HL-60 (cell line): ENCODE data around the gene NABP2.

ENCODE experiments used
- GABPA ChIP-seq: IDR thresholded peaks from 2 replicates; pipeline ENCODE4 v1.6.1; 2012; ENCODE audit warnings: low read depth
- POLR2AphosphoS5 ChIP-seq: IDR thresholded peaks from 2 replicates; pipeline ENCODE4 v1.6.1; 2012; ENCODE audit warnings: low read depth
- TF ChIP-seq, protein P1 (sequence below): IDR thresholded peaks from one replicate; pipeline ENCODE4 v1.5.1; 2011; ENCODE audit warnings: low read length, control low read depth, inconsistent platforms; ENCODE audit not compliant: insufficient read depth
- TF ChIP-seq, protein P2 (sequence below): IDR thresholded peaks from 2 replicates; pipeline ENCODE4 v1.6.1; 2012; ENCODE audit warnings: low read depth; ENCODE audit not compliant: insufficient replicate concordance

DNA sequence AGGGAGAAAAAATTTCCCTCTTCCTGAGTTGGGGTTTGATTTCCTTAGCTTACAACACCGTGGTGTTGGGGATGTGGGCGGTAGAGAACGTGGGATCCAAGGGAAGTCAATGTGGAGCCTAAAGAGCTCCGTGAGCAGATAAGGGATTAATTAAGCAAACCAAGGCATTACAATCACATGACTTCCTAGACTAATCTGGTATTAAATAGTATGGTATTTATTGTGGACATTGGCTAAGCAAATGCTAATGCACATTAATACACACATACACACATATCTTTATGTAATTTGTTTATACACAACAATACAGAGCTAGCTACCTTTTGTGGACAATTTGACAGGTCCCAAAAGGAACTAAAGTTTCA lies 1.6 kb upstream of the NABP2 start:
- TF ChIP-seq, protein P1, sequence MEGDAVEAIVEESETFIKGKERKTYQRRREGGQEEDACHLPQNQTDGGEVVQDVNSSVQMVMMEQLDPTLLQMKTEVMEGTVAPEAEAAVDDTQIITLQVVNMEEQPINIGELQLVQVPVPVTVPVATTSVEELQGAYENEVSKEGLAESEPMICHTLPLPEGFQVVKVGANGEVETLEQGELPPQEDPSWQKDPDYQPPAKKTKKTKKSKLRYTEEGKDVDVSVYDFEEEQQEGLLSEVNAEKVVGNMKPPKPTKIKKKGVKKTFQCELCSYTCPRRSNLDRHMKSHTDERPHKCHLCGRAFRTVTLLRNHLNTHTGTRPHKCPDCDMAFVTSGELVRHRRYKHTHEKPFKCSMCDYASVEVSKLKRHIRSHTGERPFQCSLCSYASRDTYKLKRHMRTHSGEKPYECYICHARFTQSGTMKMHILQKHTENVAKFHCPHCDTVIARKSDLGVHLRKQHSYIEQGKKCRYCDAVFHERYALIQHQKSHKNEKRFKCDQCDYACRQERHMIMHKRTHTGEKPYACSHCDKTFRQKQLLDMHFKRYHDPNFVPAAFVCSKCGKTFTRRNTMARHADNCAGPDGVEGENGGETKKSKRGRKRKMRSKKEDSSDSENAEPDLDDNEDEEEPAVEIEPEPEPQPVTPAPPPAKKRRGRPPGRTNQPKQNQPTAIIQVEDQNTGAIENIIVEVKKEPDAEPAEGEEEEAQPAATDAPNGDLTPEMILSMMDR, result no peak
- TF ChIP-seq, protein P2, sequence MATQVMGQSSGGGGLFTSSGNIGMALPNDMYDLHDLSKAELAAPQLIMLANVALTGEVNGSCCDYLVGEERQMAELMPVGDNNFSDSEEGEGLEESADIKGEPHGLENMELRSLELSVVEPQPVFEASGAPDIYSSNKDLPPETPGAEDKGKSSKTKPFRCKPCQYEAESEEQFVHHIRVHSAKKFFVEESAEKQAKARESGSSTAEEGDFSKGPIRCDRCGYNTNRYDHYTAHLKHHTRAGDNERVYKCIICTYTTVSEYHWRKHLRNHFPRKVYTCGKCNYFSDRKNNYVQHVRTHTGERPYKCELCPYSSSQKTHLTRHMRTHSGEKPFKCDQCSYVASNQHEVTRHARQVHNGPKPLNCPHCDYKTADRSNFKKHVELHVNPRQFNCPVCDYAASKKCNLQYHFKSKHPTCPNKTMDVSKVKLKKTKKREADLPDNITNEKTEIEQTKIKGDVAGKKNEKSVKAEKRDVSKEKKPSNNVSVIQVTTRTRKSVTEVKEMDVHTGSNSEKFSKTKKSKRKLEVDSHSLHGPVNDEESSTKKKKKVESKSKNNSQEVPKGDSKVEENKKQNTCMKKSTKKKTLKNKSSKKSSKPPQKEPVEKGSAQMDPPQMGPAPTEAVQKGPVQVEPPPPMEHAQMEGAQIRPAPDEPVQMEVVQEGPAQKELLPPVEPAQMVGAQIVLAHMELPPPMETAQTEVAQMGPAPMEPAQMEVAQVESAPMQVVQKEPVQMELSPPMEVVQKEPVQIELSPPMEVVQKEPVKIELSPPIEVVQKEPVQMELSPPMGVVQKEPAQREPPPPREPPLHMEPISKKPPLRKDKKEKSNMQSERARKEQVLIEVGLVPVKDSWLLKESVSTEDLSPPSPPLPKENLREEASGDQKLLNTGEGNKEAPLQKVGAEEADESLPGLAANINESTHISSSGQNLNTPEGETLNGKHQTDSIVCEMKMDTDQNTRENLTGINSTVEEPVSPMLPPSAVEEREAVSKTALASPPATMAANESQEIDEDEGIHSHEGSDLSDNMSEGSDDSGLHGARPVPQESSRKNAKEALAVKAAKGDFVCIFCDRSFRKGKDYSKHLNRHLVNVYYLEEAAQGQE, result no peak
- TF ChIP-seq GABPA, result no peak
- no peak for TF ChIP-seq POLR2AphosphoS5
